ENCODE measurements around the gene SPTBN4.

The SPTBN4 gene

DNA sequence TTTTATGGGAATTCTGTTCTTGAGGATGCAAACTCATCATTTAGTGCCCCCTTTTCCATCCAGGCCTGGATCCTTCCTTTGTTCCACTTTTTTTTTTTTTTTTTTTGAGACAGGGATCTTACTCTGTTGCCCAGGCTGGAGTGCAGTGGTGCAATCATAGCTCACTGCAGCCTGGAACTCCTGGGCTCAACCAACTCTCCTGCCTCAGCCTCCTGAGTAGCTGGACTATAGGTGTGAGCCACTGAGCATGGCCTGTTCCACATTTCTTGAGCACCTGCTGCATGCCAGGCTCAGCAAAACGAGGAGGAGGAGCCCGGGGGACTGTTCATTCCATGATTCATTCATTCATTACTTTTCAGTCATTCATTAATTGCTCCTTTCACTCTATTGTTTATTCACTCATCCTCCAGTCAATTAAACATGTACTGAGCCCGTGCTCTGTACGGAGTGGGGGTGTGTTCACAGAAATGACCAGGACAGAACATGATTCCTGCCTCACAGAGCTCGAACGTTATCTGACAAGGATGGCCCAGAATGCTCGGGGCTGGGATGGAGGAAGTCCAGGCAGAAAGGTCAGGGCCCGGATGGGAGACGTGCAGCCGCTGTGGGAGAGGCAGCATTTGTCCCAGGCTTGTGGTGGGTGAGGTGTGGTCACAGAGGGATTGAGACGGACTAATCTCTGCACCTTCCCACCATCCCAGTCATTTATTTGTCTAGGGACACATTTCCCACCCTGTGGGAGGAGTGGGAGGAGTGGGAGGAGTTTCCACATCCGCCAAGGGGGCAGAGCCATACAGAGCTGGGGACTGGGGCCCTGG, 58.6 kb downstream of the SPTBN4 start:
- no peak overlapping the region for H3K9ac ChIP-seq (ENCODE audit: low read length)
- peaks cover 0 to 8% of the 10 kb centered on the region in 2 donors for H3K27me3 ChIP-seq (ENCODE audit: control insufficient read depth in 1 of 2, insufficient read depth in 2 of 2, low read length in 2 of 2)
- H3K4me3 ChIP-seq (ENCODE audit: low read depth in 1 of 2, low read length in 2 of 2): no peak overlapping the region
- peaks cover 9% of the 10 kb centered on the region for H3K4me1 ChIP-seq (ENCODE audit: insufficient read depth, low read length)
- H3K36me3 ChIP-seq (ENCODE audit: insufficient read depth, low read length): no peaks in the 10 kb centered on the region
- no peak overlapping the region for H3K27ac ChIP-seq (ENCODE audit: low read depth, low read length)
- no peaks in the 10 kb centered on the region for H3K9me3 ChIP-seq (ENCODE audit: low read length)

- Histone ChIP-seq H3K4me3 (ENCODE audit: low read depth in 1 of 2, low read length in 2 of 2) (no peak overlapping the region), H3K36me3 (ENCODE audit: insufficient read depth, low read length) (no peaks in the 10 kb centered on the region), H3K9me3 (ENCODE audit: low read length) (no peaks in the 10 kb centered on the region), H3K9ac (ENCODE audit: low read length) (no peak overlapping the region), H3K4me1 (ENCODE audit: insufficient read depth, low read length) (peaks cover 9% of the 10 kb centered on the region), H3K27me3 (ENCODE audit: control insufficient read depth in 1 of 2, insufficient read depth in 2 of 2, low read length in 2 of 2) (peaks cover 0 to 4% of the 10 kb centered on the region in 2 donors), H3K27ac (ENCODE audit: low read depth, low read length) (no peak overlapping the region)
Observed at GRCh38 chr19:40528078-40528477, 61.3 kb downstream of the SPTBN4 start.

DNA sequence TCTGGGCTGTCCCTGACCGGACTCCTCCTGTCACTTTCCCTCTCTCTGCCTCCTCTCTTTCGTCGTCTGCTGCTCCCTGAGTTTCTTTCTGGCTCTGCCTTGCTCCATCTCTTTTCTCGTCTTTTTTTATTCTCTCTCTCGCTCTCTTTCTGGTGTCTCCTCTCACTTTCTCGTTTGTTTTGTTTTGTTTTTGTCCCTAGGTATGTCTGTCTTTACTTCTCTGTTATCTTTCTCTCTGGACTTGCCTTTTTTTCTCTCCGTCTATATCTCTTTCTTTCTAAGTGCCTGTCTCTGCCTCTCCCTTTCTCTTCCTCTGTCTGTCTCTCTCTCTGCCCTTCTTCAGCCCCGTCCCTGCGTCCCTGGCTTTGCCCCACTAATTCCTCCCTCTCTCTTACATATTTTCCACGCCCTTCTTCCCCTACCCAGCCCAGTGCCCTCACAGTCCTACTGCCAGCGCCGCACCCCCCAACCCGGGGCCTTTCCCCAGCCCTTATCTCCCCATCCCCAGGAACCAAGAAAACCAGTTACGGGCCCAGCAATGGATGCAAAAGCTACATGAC, 61.8 kb downstream of the SPTBN4 start:
- peaks cover 0 to 4% of the 10 kb centered on the region in 2 donors for H3K27me3 ChIP-seq (ENCODE audit: control insufficient read depth in 1 of 2, insufficient read depth in 2 of 2, low read length in 2 of 2)
- H3K4me1 ChIP-seq (ENCODE audit: insufficient read depth, low read length): peaks cover 9% of the 10 kb centered on the region
- H3K27ac ChIP-seq (ENCODE audit: low read depth, low read length): no peak overlapping the region
- H3K9me3 ChIP-seq (ENCODE audit: low read length): no peaks in the 10 kb centered on the region
- H3K9ac ChIP-seq (ENCODE audit: low read length): no peak overlapping the region
- peak overlapping the region in 1 of 2 donors; percentile 57 for H3K4me3 ChIP-seq (ENCODE audit: low read depth in 1 of 2, low read length in 2 of 2)
- no peaks in the 10 kb centered on the region for H3K36me3 ChIP-seq (ENCODE audit: insufficient read depth, low read length)

DNA sequence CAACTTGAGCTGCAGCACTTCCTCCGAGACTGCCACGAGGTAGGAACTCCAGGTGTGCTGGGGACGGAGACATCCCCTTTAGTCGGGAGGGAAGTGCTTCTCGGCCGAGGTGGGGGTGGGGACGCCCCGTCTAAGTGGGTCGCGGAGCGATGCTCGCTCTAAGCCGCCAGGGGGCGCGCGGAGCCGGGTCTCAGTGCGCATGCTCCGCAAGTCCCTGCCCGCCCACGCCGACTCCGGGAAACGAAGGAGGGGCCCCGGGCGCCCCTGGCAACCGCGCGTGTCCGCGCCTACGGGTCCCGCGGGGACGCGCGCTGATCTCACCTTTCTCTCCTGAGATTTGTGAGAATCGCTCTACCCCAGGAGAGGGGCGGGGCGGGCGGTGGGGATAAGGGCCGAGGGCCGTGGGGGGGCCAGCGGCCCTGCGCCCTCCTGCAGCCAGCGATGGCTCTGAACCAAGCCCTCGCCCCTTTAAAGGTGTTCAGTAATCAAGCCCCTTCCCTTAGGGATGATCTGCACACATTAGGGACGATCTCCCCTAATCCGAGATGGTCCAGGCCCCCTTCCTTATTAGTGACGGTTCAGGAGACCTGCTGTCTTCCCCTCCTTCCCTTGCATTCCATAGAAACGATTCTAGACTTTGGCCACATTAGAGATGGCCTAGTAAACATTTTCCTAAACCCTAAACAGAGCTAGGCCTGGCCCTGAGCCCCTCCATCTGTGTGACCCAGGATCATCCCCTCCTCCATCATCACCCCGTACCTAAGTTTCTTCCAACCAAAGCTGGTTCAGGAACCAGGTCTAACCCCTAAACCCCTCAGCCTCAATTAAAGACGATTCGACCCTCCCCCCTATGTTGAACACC, 62.5 kb downstream of the SPTBN4 start:
- Histone ChIP-seq H3K4me3 (ENCODE audit: low read depth in 1 of 2, low read length in 2 of 2) (peak overlapping the region; percentile 29 to 57), H3K4me1 (ENCODE audit: insufficient read depth, low read length) (peaks cover 9% of the 10 kb centered on the region), H3K27me3 (ENCODE audit: control insufficient read depth in 1 of 2, insufficient read depth in 2 of 2, low read length in 2 of 2) (peaks cover 0 to 4% of the 10 kb centered on the region in 2 donors), H3K9me3 (ENCODE audit: low read length) (no peaks in the 10 kb centered on the region), H3K9ac (ENCODE audit: low read length) (no peak overlapping the region), H3K27ac (ENCODE audit: low read depth, low read length) (no peak overlapping the region), H3K36me3 (ENCODE audit: insufficient read depth, low read length) (no peaks in the 10 kb centered on the region)

DNA sequence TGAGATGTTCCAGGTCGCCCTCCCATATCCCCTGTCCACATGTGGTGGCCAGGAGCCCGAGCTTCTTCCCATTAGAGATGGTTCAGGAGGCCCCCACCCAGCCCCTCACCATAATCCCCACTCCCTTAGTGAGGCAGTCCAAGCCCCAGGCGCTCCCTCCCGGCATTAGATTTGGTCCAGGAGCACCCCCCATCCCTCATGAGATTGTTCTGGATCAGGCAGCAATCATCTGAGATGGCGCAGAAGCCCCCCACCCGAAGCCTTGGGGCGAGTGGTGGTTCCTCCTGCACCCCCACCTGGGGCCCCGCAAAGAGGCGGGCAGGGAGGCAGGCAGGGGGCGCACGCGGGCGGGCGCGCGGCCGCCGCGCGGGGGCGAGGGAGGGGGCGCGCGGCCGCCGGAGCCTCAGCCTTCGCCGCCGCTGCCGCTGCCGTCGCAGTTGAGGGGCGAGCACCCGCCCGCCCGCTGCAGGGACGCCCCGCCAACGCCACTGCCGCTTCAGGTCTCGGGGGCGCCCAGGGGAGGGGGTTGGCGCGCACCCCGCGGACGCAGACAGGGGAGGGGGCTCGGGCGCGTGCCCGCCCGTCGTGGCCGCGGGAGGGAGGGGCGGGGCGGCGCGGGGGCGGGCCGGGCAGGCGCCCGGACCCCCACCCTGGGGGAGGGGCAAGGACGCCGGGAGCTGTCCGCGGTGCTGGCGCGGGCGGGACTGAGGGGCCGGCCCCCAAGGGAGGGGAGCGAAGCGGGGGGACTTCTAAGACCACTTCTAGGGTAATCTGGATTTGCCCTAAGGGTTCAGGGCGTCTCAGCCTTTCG, 63.5 kb downstream of the SPTBN4 start:
- no peak overlapping the region for H3K9ac ChIP-seq (ENCODE audit: low read length)
- peaks cover 0 to 4% of the 10 kb centered on the region in 2 donors for H3K27me3 ChIP-seq (ENCODE audit: control insufficient read depth in 1 of 2, insufficient read depth in 2 of 2, low read length in 2 of 2)
- H3K9me3 ChIP-seq (ENCODE audit: low read length): no peaks in the 10 kb centered on the region
- no peak overlapping the region for H3K4me3 ChIP-seq (ENCODE audit: low read depth in 1 of 2, low read length in 2 of 2)
- H3K27ac ChIP-seq (ENCODE audit: low read depth, low read length): no peak overlapping the region
- no peaks in the 10 kb centered on the region for H3K36me3 ChIP-seq (ENCODE audit: insufficient read depth, low read length)
- H3K4me1 ChIP-seq (ENCODE audit: insufficient read depth, low read length): peaks cover 9% of the 10 kb centered on the region

DNA sequence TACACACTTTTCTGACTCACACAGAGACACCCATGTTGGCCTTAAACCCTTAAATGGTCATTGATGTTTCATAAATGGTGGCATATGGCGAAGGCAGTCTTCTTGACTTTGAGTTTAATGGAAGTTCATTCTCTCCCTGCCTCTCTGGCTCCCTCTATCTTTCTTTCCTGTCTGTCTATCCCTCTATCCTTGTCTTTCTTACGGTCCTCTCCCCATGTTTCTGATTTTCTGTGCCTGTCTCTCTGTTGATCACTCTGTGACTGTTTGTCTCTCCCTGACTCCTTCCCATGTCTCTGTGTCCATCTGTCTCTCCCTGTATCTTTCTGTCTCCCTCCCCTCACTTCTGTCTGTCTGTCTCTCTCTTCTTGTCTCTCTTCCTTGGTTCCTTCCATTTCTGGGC, 66.7 kb downstream of the SPTBN4 start:
- no peak overlapping the region for H3K4me3 ChIP-seq (ENCODE audit: low read depth in 1 of 2, low read length in 2 of 2)
- H3K27me3 ChIP-seq (ENCODE audit: control insufficient read depth in 1 of 2, insufficient read depth in 2 of 2, low read length in 2 of 2): peaks cover 0 to 4% of the 10 kb centered on the region in 2 donors
- peaks cover 9% of the 10 kb centered on the region for H3K4me1 ChIP-seq (ENCODE audit: insufficient read depth, low read length)
- no peaks in the 10 kb centered on the region for H3K36me3 ChIP-seq (ENCODE audit: insufficient read depth, low read length)
- H3K9ac ChIP-seq (ENCODE audit: low read length): no peak overlapping the region
- H3K27ac ChIP-seq (ENCODE audit: low read depth, low read length): no peak overlapping the region
- no peaks in the 10 kb centered on the region for H3K9me3 ChIP-seq (ENCODE audit: low read length)

GRCh38 chr19:40534148-40534547, 67.3 kb downstream of the SPTBN4 start:
- peaks cover 9% of the 10 kb centered on the region for H3K4me1 ChIP-seq (ENCODE audit: insufficient read depth, low read length)
- H3K9ac ChIP-seq (ENCODE audit: low read length): no peak overlapping the region
- H3K27ac ChIP-seq (ENCODE audit: low read depth, low read length): no peak overlapping the region
- no peaks in the 10 kb centered on the region for H3K9me3 ChIP-seq (ENCODE audit: low read length)
- H3K4me3 ChIP-seq (ENCODE audit: low read depth in 1 of 2, low read length in 2 of 2): no peak overlapping the region
- H3K36me3 ChIP-seq (ENCODE audit: insufficient read depth, low read length): no peaks in the 10 kb centered on the region
- peaks cover 0 to 4% of the 10 kb centered on the region in 2 donors for H3K27me3 ChIP-seq (ENCODE audit: control insufficient read depth in 1 of 2, insufficient read depth in 2 of 2, low read length in 2 of 2)

DNA sequence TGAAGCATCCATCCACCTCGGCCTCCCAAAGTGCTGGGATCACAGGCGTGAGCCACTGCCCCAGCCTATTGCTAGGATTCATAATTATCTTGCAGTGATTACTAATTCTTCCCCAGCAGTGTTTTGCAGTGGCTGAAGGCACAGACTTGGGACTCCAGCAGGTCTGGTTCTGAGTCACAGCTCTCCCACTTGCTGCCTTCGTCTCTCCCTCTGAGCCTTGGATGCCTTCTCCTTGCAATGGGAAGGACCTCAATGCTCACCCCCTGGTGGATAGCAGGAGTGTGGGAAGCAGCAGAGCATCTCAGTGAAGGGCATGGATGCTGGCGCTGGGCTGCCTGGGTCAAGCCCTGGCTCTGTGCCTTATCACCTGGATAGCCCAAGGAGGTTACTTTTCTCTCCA, 72.3 kb downstream of the SPTBN4 start:
- no peaks in the 10 kb centered on the region for H3K36me3 ChIP-seq (ENCODE audit: insufficient read depth, low read length)

DNA sequence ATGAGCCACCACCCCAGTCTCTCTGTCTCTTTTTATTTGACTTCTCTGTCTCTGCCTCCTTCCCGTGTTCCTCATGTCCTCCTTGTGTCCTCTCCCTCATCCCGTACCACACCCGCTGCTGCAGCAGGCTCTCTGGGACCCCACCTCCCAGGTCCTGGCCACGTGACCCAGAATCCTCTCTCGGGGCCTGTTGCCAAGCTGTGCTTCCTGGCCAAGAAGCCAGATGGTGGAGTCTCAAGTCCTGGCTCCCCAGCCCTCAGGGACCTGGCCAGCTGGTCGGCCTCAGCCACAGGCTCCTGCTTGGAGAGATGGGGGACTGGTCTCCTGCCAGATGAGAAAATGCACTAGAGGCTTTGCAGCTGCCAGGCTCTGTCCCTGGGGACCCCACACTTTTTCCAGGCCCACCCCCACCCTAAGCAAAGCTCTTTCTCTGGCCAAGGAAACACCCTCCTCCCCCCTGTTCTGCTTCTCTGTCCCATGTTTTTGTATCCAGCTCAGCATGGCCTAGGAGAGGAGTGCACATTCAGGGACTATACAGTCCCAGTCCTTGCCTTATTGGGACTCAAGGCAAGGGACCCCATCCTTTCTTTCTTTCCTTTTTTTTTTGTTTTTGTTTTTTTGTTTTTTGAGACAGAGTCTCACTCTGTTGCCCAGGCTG, 75.5 kb downstream of the SPTBN4 start:
- Histone ChIP-seq H3K4me1 (ENCODE audit: insufficient read depth, low read length) (no peaks in the 10 kb centered on the region), H3K27ac (ENCODE audit: low read depth, low read length) (no peak overlapping the region), H3K27me3 (ENCODE audit: control insufficient read depth in 1 of 2, insufficient read depth in 2 of 2, low read length in 2 of 2) (no peaks in the 10 kb centered on the region), H3K36me3 (ENCODE audit: insufficient read depth, low read length) (no peaks in the 10 kb centered on the region), H3K9me3 (ENCODE audit: low read length) (no peaks in the 10 kb centered on the region), H3K4me3 (ENCODE audit: low read depth in 1 of 2, low read length in 2 of 2) (no peak overlapping the region), H3K9ac (ENCODE audit: low read length) (no peak overlapping the region)

More for the DNA sequence above, 72.3 kb downstream of the SPTBN4 start:
- Histone ChIP-seq H3K27me3 (ENCODE audit: control insufficient read depth in 1 of 2, insufficient read depth in 2 of 2, low read length in 2 of 2) (no peaks in the 10 kb centered on the region), H3K4me1 (ENCODE audit: insufficient read depth, low read length) (no peaks in the 10 kb centered on the region), H3K9me3 (ENCODE audit: low read length) (no peaks in the 10 kb centered on the region), H3K27ac (ENCODE audit: low read depth, low read length) (no peak overlapping the region), H3K9ac (ENCODE audit: low read length) (no peak overlapping the region), H3K4me3 (ENCODE audit: low read depth in 1 of 2, low read length in 2 of 2) (no peak overlapping the region)

DNA sequence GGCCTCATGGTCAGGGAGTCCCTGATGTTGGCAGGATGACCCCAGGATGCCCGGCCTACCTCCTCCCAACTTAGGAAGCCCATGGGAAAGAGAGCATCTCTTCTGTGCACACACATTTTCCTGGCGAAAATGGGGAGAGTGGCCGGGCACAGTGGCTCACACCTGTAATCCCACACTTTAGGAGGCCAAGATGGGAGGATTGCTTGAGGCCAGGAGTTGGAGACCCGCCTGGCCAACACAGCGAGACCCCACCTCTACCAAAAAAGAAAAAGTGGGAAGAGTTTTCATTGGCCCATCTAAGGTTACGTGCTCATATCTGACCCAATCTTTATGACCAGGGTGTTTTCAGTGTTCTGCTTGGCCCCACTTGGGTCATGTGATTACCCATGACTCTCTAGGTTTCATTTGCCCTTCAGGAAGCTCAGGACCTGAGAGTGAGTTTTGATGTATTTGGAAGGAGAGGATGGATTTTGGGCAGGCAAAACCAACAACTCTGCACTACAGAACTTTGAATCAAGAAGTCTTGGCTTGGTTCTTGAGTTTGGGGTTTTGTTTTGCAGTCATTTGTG, 76.3 kb downstream of the SPTBN4 start:
- no peaks in the 10 kb centered on the region for H3K36me3 ChIP-seq (ENCODE audit: insufficient read depth, low read length)
- H3K27me3 ChIP-seq (ENCODE audit: control insufficient read depth in 1 of 2, insufficient read depth in 2 of 2, low read length in 2 of 2): no peaks in the 10 kb centered on the region
- no peaks in the 10 kb centered on the region for H3K4me1 ChIP-seq (ENCODE audit: insufficient read depth, low read length)
- no peak overlapping the region for H3K4me3 ChIP-seq (ENCODE audit: low read depth in 1 of 2, low read length in 2 of 2)
- H3K27ac ChIP-seq (ENCODE audit: low read depth, low read length): no peak overlapping the region
- no peak overlapping the region for H3K9ac ChIP-seq (ENCODE audit: low read length)
- H3K9me3 ChIP-seq (ENCODE audit: low read length): no peaks in the 10 kb centered on the region
